Right cardiac atrium (tissue), 5 donors: ENCODE data around the gene UBL7. TPM values are rescaled to one million over a fixed set of nuclear protein-coding genes. Genes with fewer than 3 reads are reported as not detected.
A peak's percentile ranks its signal among the peaks of the same experiment; 100 is the strongest.

Experiments used
- ATAC-seq, 2 donors: fragments of 200-7000 bp; cut with Tn5 transposase; one replicate each; pipeline versions ENCODE4 v1.8.0 to v1.9.1; 2020; ENCODE audit warnings: moderate library complexity in 2 of 2, mild to moderate bottlenecking in 1 of 2
- DNase-seq, 3 donors: peaks; one replicate each; pipeline ENCODE4 v3.0.0-alpha.2; 2020
- H3K27ac ChIP-seq: one replicate; pipeline ENCODE4 v1.5.1; 2013; ENCODE audit warnings: mild to moderate bottlenecking, low read length, control low read depth, moderate library complexity
- H3K27me3 ChIP-seq: one replicate; pipeline ENCODE4 v1.6.1; 2013; ENCODE audit not compliant: control insufficient read depth, insufficient read depth
- H3K4me1 ChIP-seq: one replicate; pipeline ENCODE4 v1.6.1; 2013; ENCODE audit warnings: low read length; ENCODE audit not compliant: control insufficient read depth, insufficient read depth
- H3K4me3 ChIP-seq: one replicate; pipeline ENCODE4 v1.5.1; 2013; ENCODE audit warnings: low read length, control low read depth
- H3K9me3 ChIP-seq: one replicate; pipeline ENCODE4 v1.6.1; 2013; ENCODE audit warnings: low read length; ENCODE audit not compliant: control insufficient read depth
- WGBS: extraction: QIAGEN DNeasy Blood & Tissue Kit; methylation state at CpG from one replicate; pipeline ENCODE4 v1.1.7; 2013; 5-methylcytosine and 5-hydroxymethylcytosine counted together
- intact Hi-C, 4 donors: fragments of 100-400 bp; cut with DNase I; formaldehyde crosslinking; loops; one replicate each; pipeline versions ENCODE4 v1.11.0 to v1.14.0; 2022 to 2023
- polyA plus RNA-seq: library from polyadenylated mRNA; stranded (reverse); fragments of 200-250 nt; gene quantifications from one replicate; pipeline ENCODE4 v1.2.3, GENCODE V29; 2013
- total RNA-seq, 4 donors: library from RNA; stranded (reverse); fragmentation: NEBNext Ultra II Directional; extraction: Animal tissue kit (Norgen Biotek cat#: 25700); gene quantifications; one replicate each; pipeline ENCODE4 v1.2.1, GENCODE V29; 2021
- donor health status: healthy with polysubstance abuse.
- donor health status: DM: no; HTN: yes; CAD: no.
- donor health status: DM: no; HTN: no; CAD: no.
- donor health status: DM: no; HTN: yes; CAD: no; lungs with severe emphysema.
- donor health status: DM: yes; HTN: yes; CAD: no.

The UBL7 gene
- total and polyA plus RNA-seq, 5 donors, result 35.8 to 59.3 (median 49.0) TPM

- no peaks in the 10 kb centered on the region for H3K9me3 ChIP-seq
- ATAC-seq, result peak; percentile 52 to 63
- no peaks in the 10 kb centered on the region for H3K27me3 ChIP-seq
- 1% methylated on average over 2 of the region's 2 CpGs for WGBS
- peak; percentile 69 to 88 (median 87) for DNase-seq
- H3K4me3 ChIP-seq, result no peak overlapping the region
- H3K4me1 ChIP-seq, result no peaks in the 10 kb centered on the region
- intact Hi-C loops, result loop anchor here (2.0 to 5.0 kb wide), 2 partner anchors 56 to 57 kb away; no protein-coding TSS in a partner anchor
- H3K27ac ChIP-seq, result no peak overlapping the region
Observed at GRCh38 chr15:74438721-74439316, 22.1 kb downstream of the UBL7 start.

DNA sequence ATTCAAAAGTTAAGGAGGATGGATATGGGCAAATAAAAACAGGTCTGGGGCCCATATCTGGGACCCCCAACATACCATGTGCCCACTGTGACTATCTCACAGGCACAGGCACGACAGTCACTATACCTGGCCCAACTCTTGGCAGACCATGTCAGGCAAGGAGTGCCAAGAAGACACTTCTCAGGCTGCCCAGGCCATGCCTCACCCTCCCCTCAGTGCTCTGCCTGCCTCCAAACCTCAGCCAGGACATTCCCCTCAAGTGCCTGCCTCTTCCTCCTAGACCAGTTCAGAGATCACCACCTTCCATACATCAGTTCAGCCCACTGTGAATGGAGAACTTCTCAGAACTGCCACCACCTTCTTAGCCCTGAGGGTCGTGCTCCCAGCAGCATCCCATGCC, 22.8 kb downstream of the UBL7 start:
- H3K9me3 ChIP-seq, result no peaks in the 10 kb centered on the region
- H3K27ac ChIP-seq, result no peak overlapping the region
- no peak for DNase-seq
- H3K4me3 ChIP-seq, result no peak overlapping the region
- no peak for ATAC-seq
- no peaks in the 10 kb centered on the region for H3K4me1 ChIP-seq
- H3K27me3 ChIP-seq, result no peaks in the 10 kb centered on the region
- intact Hi-C loops, result loop anchor here (2.0 to 5.0 kb wide), 2 partner anchors 55 to 56 kb away; no protein-coding TSS in a partner anchor
- WGBS, result 52% methylated on average over 2 of the region's 2 CpGs

DNA sequence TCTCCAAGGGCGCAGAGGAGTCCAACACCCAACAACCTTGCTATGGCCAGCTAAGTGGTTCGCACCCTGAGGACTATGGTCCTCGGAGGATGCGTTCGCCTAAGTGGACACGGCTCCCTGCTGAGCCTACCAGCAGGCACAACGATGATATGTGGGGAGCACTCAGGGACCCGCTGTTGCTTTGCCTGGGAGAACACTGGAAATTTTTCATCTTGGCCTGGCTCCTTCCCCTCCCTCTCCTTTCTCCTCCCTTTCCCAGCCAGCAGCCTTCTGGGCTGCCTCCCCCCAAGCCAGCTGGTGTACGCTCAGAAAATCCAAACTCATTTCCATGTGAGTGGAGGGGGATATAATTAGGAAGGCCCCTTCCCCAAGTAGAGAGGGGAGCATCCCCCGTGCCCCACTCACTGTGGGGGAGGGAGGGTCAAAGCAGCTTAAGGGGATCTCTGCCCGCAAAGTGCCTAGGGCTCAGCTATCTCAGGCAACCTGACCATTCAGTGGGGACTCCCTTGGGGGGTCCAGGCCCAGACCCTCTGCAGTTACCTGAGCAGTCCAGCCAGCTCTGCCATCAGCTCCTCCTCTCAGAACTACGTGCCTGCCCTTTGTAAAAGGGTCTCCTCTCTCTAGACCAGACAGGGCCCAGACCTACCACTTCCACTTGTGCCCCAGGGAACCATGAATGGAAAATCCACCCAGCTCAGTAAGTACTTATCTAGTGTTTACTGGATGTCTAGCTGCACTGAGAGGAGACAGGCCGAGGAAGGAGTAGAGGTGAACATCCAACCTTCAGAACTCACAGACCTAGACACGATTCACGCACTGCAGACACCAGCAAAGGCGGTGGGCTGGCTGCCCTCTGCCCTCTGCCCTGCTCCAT, 26.5 kb downstream of the UBL7 start:
- Histone ChIP-seq H3K27ac (peak overlapping the region; percentile 17), H3K9me3 (no peaks in the 10 kb centered on the region), H3K4me3 (peak overlapping the region; percentile 78), H3K27me3 (no peaks in the 10 kb centered on the region), H3K4me1 (no peaks in the 10 kb centered on the region)
- intact Hi-C loops, result loop anchor here in 1 of 4 donors (5.0 kb wide), 1 partner anchor 52 kb away; no protein-coding TSS in a partner anchor
- 58% methylated on average over 16 of the region's 16 CpGs for WGBS
- peak in 1 of 3 donors; percentile 11 for DNase-seq
- peak; percentile 8 to 32 for ATAC-seq

- peak within 1 kb of the TSS; percentile 78 for H3K4me3 ChIP-seq
- H3K27me3 ChIP-seq, result no peaks in the 10 kb centered on the region
- ATAC-seq (peak; percentile 92), DNase-seq (peak; percentile 85 to 95 (median 95))
- no peaks in the 10 kb centered on the region for H3K9me3 ChIP-seq
- intact Hi-C loops, result no loop called here
- H3K27ac ChIP-seq, result peak within 1 kb of the TSS; percentile 17
- 1% methylated on average over 75 of the region's 75 CpGs for WGBS
- no peaks in the 10 kb centered on the region for H3K4me1 ChIP-seq
Observed at GRCh38 chr15:74433592-74434262, 27.2 kb downstream of the UBL7 start, which contains the start of gene SEMA7A. Gene SEMA7A, minus strand, starts transcription at chr15:74433958. Its CDS starts 40 bp downstream, at chr15:74433918.

DNA sequence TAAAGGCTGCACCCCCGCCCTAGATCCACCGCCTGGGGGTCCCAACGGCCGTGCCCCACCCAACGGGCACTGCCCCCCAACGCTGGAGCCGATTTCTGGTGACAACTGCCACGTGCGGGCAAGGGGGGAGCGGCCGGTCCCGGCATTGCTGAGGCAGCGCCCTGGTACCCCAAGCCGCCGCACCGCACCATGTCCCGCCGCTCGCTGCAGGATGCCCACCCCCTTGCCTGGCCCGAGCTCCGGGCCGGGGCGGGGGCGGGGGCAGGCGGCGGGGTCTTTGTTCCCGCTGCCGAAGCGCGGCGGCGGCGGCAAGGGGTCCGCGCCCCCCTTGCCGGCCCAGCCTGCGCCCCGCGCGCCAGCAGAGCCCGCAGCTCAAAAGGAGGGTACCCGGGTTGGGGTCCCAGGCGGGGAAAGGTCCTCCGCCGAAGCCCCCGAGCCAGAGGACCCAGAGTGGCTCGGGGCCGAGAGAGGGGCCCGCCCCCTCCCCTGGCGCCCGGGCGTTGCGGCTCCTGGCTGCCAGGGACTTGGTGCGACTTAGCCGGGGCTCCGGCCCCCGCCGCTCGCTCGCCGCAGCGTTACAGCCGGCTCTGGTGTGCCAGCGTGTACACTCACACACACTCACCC, 27.9 kb downstream of the UBL7 start:
- Histone ChIP-seq H3K27ac (no peak overlapping the region), H3K4me1 (no peaks in the 10 kb centered on the region), H3K4me3 (peak overlapping the region; percentile 78), H3K27me3 (no peaks in the 10 kb centered on the region), H3K9me3 (no peaks in the 10 kb centered on the region)
- ATAC-seq (no peak), DNase-seq (peak in 1 of 3 donors; percentile 51)
- intact Hi-C loops, result no loop called here
- WGBS, result under 1% methylated on average over 64 of the region's 64 CpGs

DNA sequence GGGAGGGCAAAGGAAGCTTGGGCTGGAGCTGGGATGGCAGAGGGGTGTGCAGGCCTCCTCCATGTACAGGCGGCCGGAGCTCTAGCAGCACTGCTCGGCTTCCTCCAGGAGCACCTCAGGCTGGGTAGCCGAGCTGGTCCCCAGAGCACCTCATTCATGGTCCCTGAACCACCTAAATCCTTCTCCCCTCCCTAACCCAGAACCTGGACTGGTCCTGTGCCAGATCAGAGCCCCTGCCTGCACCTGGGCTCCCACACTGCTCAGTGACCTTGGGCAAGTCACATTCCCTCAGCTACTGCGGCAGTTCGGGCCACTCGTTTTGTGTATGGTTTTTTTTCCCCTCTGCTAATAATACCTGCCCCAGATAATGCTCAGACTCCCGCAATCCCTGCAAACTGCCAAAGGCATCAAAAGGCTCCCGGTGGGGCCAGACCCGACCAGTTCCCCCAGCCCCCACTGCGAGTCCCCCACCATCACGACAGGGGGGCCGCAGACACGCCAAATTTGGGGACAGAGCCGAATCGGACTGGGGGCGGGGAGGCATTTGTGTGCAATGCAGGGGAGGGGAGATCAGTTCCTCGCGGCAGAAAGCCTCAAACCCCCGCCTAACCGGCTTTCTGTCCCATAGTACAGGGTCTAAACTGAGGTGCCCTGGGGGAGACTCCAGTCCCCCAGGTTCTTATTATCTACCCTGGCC, 28.5 kb downstream of the UBL7 start:
- WGBS, result 34% methylated on average over 21 of the region's 21 CpGs
- Histone ChIP-seq H3K27me3 (no peaks in the 10 kb centered on the region), H3K27ac (no peak overlapping the region), H3K4me1 (no peaks in the 10 kb centered on the region), H3K4me3 (peak overlapping the region; percentile 78), H3K9me3 (no peaks in the 10 kb centered on the region)
- ATAC-seq, result no peak
- intact Hi-C loops, result no loop called here
- DNase-seq, result peak in 2 of 3 donors; percentile 27 to 37

DNA sequence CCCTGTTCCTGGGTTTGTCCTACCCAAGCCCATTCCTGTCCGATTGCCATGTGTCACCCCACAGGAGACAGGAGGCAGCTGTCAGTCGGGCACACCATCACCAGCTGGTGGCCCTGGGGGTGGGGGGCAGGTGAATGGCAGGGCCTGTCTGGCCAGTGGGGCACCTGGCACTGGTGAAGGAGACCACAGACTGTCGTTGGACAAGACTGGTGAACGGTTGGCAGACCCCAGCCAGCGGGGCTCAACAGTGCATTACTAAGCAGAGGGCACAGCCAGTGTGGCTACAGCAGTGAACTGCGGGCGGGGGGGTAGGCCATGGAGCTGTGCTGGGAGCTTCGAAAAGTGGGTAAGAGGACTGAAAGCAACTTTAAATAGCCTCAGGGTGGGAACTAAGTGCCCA, 29.3 kb downstream of the UBL7 start:
- Histone ChIP-seq H3K27ac (no peak overlapping the region), H3K27me3 (no peaks in the 10 kb centered on the region), H3K9me3 (no peaks in the 10 kb centered on the region), H3K4me1 (no peaks in the 10 kb centered on the region), H3K4me3 (no peak overlapping the region)
- DNase-seq (peak in 2 of 3 donors; percentile 21 to 46), ATAC-seq (no peak)
- 86% methylated on average over 8 of the region's 8 CpGs for WGBS
- intact Hi-C loops, result no loop called here

- ATAC-seq (no peak), DNase-seq (peak in 1 of 3 donors; percentile 14)
- intact Hi-C loops, result no loop called here
- no peak overlapping the region for H3K27ac ChIP-seq
- H3K4me1 ChIP-seq, result no peaks in the 10 kb centered on the region
- 96% methylated on average over 1 of the region's 1 CpG for WGBS
- no peaks in the 10 kb centered on the region for H3K9me3 ChIP-seq
- H3K4me3 ChIP-seq, result no peak overlapping the region
- no peaks in the 10 kb centered on the region for H3K27me3 ChIP-seq
Observed at GRCh38 chr15:74431116-74431515, 29.8 kb downstream of the UBL7 start.

DNA sequence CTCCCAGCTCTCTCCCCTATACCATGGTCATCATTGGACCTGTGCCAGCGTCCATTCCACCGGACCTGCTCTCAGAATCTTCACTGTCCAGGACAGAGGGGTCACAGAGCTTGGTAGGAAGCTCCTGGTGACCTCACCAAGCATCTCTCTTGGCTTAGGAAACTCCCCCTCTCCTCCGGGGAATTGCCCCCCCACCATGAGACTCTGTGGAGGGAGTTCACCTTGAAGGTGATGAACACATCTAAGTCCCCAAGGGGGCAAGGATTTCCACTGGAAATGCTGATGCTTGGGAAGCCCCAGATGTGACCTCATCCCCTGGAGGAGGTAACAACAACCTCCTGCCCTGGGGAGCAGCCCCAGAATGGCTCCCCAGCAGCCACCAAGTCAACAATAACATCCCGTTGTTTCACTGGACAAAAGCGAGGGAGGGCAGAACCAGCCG, 30.4 kb downstream of the UBL7 start:
- peak in 2 of 3 donors; percentile 36 to 56 for DNase-seq
- intact Hi-C loops, result no loop called here

GRCh38 chr15:74429781-74430400, 31.1 kb downstream of the UBL7 start:
- DNase-seq (no peak), ATAC-seq (no peak)
- Histone ChIP-seq H3K4me1 (no peaks in the 10 kb centered on the region), H3K9me3 (no peaks in the 10 kb centered on the region), H3K27ac (no peak overlapping the region), H3K4me3 (no peak overlapping the region), H3K27me3 (no peaks in the 10 kb centered on the region)
- 89% methylated on average over 6 of the region's 6 CpGs for WGBS
- intact Hi-C loops, result no loop called here

More for the DNA sequence above, 30.4 kb downstream of the UBL7 start:
- Histone ChIP-seq H3K27me3 (no peaks in the 10 kb centered on the region), H3K4me1 (no peaks in the 10 kb centered on the region), H3K9me3 (no peaks in the 10 kb centered on the region), H3K4me3 (no peak overlapping the region), H3K27ac (no peak overlapping the region)
- no peak for ATAC-seq
- 57% methylated on average over 6 of the region's 6 CpGs for WGBS
